Activated naive CD8-positive, alpha-beta T cell treated with anti-CD3 and anti-CD28 coated beads, Interleukin-2, amount 10 ng/mL, durations not matched to agents 7 days and 5 days (primary cell): ENCODE results near the gene SPPL3. TPM values are rescaled to one million over a fixed set of nuclear protein-coding genes. Genes with fewer than 3 reads are reported as not detected.

Source experiments
- ATAC-seq: fragments of 150-1000 bp; cut with Tn5 transposase; one replicate; pipeline ENCODE4 v1.10.0; 2021; ENCODE audit warnings: low read depth, moderate library complexity
- POLR2A ChIA-PET: fragments of 350-600 bp; sonication (Branson Sonifier 250); formaldehyde crosslinking; loops from one replicate; lab custom pipeline; 2021; ENCODE audit warnings: antibody characterized with exemption; lab: Charles Lee
- DNase-seq: peaks from one replicate; pipeline ENCODE4 v3.0.0; 2021
- H3K27ac Mint-ChIP-seq: one replicate; pipeline ENCODE4 v1.8.0; 2022; ENCODE audit warnings: mild to moderate bottlenecking, mixed read lengths
- H3K27me3 Mint-ChIP-seq: one replicate; pipeline ENCODE4 v1.8.0; 2022; ENCODE audit warnings: mild to moderate bottlenecking, moderate library complexity, mixed read lengths
- H3K36me3 Mint-ChIP-seq: one replicate; pipeline ENCODE4 v1.8.0; 2021; ENCODE audit warnings: mild to moderate bottlenecking, mixed read lengths
- H3K4me1 Mint-ChIP-seq: one replicate; pipeline ENCODE4 v1.8.0; 2021; ENCODE audit warnings: mixed read lengths
- H3K4me3 Mint-ChIP-seq: one replicate; pipeline ENCODE4 v1.8.0; 2022; ENCODE audit warnings: mild to moderate bottlenecking, moderate library complexity, mixed read lengths
- H3K9me3 Mint-ChIP-seq: one replicate; pipeline ENCODE4 v1.8.0; 2021; ENCODE audit warnings: mixed read lengths
- total RNA-seq, 2 experiments: library from RNA; stranded (reverse); gene quantifications; one replicate each; pipeline ENCODE4 v1.2.3, GENCODE V29; 2021

Gene SPPL3
- total RNA-seq, 2 experiments from 2014 or later, result 28.0 to 31.1 TPM

DNA sequence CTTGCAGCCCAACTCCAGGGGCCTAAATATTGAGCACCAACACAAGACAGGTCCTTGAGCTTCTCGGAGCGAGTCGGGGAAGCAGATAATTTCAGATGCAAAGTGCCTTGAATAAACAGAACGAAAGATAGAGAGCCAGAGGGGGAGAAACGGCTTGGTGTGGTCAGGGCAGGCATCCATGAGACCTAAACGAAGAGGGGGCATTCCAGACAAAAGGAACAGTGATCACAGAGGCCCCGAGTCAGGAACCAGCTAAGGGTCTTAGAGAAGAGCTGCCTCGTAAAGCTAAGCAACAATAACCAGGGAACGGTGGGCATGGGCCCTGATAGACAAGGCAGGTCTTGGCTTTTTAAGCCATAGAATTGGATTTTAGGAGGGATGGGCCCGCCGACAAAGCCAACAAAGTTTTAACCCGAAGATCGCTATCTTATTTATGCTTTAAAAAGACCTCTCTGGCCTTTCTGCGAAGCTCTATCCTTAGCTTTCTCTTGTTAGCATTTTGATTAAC, 179.0 kb downstream of the SPPL3 start:
- Mint-ChIP-seq H3K9me3 (no peaks in the 10 kb centered on the region), H3K27me3 (no peaks in the 10 kb centered on the region), H3K4me1 (peaks cover 18% of the 10 kb centered on the region), H3K36me3 (peaks cover 24% of the 10 kb centered on the region), H3K27ac (no peak overlapping the region), H3K4me3 (peak overlapping the region; percentile 96)
- POLR2A ChIA-PET, result interaction anchor here (1.0 kb wide), 1 partner anchor 10 kb away, joined by 3 read pairs; no protein-coding TSS in a partner anchor
- ATAC-seq (no peak), DNase-seq (no peak)

GRCh38 chr12:120724720-120725119, 179.4 kb downstream of the SPPL3 start:
- DNase-seq, result no peak
- H3K27me3 Mint-ChIP-seq, result no peaks in the 10 kb centered on the region
- POLR2A ChIA-PET, result no interaction called here
- peaks cover 18% of the 10 kb centered on the region for H3K4me1 Mint-ChIP-seq
- peak overlapping the region; percentile 96 for H3K4me3 Mint-ChIP-seq
- no peak for ATAC-seq
- H3K36me3 Mint-ChIP-seq, result peaks cover 23% of the 10 kb centered on the region
- H3K27ac Mint-ChIP-seq, result peak overlapping the region; percentile 17
- no peaks in the 10 kb centered on the region for H3K9me3 Mint-ChIP-seq

DNA sequence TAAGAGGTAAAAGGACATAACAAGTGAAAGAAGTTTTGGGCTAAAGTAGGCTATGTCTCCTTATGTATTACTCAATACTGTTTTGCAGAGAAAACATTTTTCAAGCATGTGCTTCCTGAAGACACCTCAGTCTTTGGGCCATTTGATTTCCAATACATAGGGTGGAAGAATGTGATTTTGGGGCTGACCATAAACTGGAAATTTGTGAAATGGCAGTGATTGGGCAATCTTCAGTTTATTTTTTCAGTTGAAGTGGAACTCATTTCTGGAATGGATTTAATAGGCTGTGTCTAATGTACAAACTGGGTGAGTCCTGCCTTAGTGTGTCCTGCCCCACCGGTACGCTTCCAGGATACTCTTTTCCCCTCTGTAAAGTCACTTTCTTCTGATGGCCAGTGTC, 181.4 kb downstream of the SPPL3 start:
- H3K4me1 Mint-ChIP-seq, result peaks cover 32% of the 10 kb centered on the region
- ATAC-seq (no peak), DNase-seq (no peak)
- H3K4me3 Mint-ChIP-seq, result no peak overlapping the region
- no peaks in the 10 kb centered on the region for H3K9me3 Mint-ChIP-seq
- POLR2A ChIA-PET, result interaction anchor here (0.9 kb wide), 1 partner anchor 141 kb away, joined by 4 read pairs; no protein-coding TSS in a partner anchor
- H3K27ac Mint-ChIP-seq, result no peak overlapping the region
- H3K27me3 Mint-ChIP-seq, result no peaks in the 10 kb centered on the region
- H3K36me3 Mint-ChIP-seq, result peaks cover 23% of the 10 kb centered on the region

- DNase-seq (no peak), ATAC-seq (no peak)
- Mint-ChIP-seq H3K9me3 (no peaks in the 10 kb centered on the region), H3K36me3 (peaks cover 23% of the 10 kb centered on the region), H3K4me1 (peaks cover 32% of the 10 kb centered on the region), H3K27me3 (no peaks in the 10 kb centered on the region), H3K4me3 (no peak overlapping the region), H3K27ac (no peak overlapping the region)
- POLR2A ChIA-PET, result interaction anchor here (0.9 to 1.2 kb wide), 2 partner anchors 33 to 140 kb away, joined by 3 to 4 read pairs; no protein-coding TSS in a partner anchor
These were observed 182.3 kb downstream of the SPPL3 start for GRCh38 chr12:120721866-120722265.

GRCh38 chr12:120720987-120721801, 183.0 kb downstream of the SPPL3 start:
- DNase-seq, result no peak
- ATAC-seq, result no peak
- no peaks in the 10 kb centered on the region for H3K27me3 Mint-ChIP-seq
- H3K36me3 Mint-ChIP-seq, result peaks cover 28% of the 10 kb centered on the region
- H3K4me1 Mint-ChIP-seq, result peaks cover 29% of the 10 kb centered on the region
- no peak overlapping the region for H3K4me3 Mint-ChIP-seq
- POLR2A ChIA-PET, result interaction anchor here (0.5 to 1.2 kb wide), 2 partner anchors 10 to 32 kb away, joined by 3 read pairs; no protein-coding TSS in a partner anchor
- no peaks in the 10 kb centered on the region for H3K9me3 Mint-ChIP-seq
- no peak overlapping the region for H3K27ac Mint-ChIP-seq

DNA sequence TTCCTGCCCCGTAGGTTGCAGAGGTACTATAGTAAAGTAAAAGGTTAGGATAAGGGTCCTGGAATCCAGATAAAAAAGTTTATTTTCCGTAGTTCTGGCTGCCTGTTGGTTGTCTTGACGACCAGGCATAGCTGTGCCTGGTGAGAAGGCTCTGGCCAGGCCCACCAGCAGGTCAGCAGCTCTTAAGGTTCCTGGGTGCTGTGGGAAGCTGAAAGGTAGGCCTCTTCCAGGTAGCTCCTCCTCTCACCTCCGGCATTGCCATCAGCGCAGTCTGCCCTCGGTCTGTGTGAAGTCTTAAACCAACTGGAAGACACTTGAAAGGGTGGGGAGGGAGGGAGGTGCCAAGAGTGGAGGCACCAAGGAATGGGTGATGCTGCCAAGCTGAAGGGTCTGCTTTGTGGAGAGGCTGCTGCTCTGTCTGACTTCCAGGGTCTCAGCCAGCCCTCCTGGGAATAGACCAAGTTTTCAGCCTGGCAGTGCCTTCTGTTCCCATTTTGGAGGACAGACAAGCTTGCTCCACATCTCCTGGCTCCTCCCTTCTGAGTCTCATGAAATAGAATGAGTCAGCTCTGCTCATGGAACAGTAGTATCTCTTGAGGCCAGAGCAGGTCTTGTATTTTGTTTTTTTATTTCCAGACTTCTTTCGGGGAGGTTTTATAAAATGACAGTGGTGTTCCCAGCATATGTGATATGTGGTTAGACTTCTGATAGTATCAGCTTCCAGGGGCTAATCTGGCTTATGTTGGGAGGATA, 183.7 kb downstream of the SPPL3 start:
- POLR2A ChIA-PET, result interaction anchor here (0.5 to 1.2 kb wide), 2 partner anchors 11 to 32 kb away, joined by 3 read pairs; no protein-coding TSS in a partner anchor
- ATAC-seq (no peak), DNase-seq (no peak)
- Mint-ChIP-seq H3K27me3 (no peaks in the 10 kb centered on the region), H3K36me3 (peaks cover 28% of the 10 kb centered on the region), H3K4me3 (no peak overlapping the region), H3K9me3 (no peaks in the 10 kb centered on the region), H3K27ac (peak overlapping the region; percentile 55), H3K4me1 (peaks cover 26% of the 10 kb centered on the region)

DNA sequence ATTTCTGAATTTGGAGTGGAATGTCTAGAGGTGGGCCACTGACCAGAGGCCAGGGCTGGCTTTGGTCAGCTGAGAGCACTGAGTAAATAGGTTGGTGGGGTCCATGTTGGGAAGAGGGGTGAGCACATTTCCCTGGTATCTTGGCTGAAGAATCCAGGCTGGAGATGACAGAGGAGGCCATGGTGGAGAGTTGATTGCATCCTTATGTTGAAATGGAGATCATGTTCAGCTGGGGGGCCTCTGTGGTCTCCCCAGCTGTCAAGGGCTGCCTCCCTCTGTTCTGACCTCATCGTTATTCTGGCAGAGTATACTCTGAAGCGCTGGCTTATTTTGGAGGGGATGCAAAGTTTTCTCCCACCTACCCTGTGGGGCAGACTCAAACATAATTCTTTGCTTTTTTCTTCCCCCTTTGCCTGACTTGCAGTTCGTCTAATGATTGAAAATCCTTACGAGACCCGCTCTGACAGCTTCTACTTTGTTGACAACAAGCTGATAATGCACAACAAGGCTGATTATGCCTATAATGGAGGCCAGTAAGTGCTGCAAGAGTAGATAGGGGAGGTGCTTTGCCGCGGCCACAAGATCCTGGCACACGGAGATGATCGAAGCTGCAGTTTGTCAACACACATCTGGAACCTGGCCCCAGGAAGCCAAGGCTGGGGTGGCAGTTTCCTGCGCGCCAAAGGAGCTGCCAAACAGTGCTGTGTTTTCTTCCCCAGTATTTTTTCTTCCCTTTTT, 184.5 kb downstream of the SPPL3 start:
- H3K4me3 Mint-ChIP-seq, result no peak overlapping the region
- H3K27ac Mint-ChIP-seq, result peak overlapping the region; percentile 59
- DNase-seq (no peak), ATAC-seq (no peak)
- H3K36me3 Mint-ChIP-seq, result peaks cover 28% of the 10 kb centered on the region
- no peaks in the 10 kb centered on the region for H3K9me3 Mint-ChIP-seq
- POLR2A ChIA-PET, result no interaction called here
- peaks cover 21% of the 10 kb centered on the region for H3K4me1 Mint-ChIP-seq
- H3K27me3 Mint-ChIP-seq, result no peaks in the 10 kb centered on the region

- POLR2A ChIA-PET, result no interaction called here
- peak overlapping the region; percentile 59 for H3K27ac Mint-ChIP-seq
- H3K4me3 Mint-ChIP-seq, result no peak overlapping the region
- H3K9me3 Mint-ChIP-seq, result no peaks in the 10 kb centered on the region
- peaks cover 28% of the 10 kb centered on the region for H3K36me3 Mint-ChIP-seq
- ATAC-seq (peak; percentile 28), DNase-seq (no peak)
- H3K27me3 Mint-ChIP-seq, result no peaks in the 10 kb centered on the region
- peaks cover 20% of the 10 kb centered on the region for H3K4me1 Mint-ChIP-seq
These were observed 185.1 kb downstream of the SPPL3 start for GRCh38 chr12:120719072-120719471.

GRCh38 chr12:120718055-120718454, 186.1 kb downstream of the SPPL3 start:
- POLR2A ChIA-PET, result no interaction called here

GRCh38 chr12:120713861-120714482, 190.2 kb downstream of the SPPL3 start:
- no peak for DNase-seq
- POLR2A ChIA-PET, result interaction anchor here (0.5 kb wide), 1 partner anchor 412 kb away, joined by 3 read pairs; the partner anchor contains the start of gene SIRT4
- Mint-ChIP-seq H3K9me3 (no peaks in the 10 kb centered on the region), H3K4me3 (no peak overlapping the region), H3K4me1 (peaks cover 41% of the 10 kb centered on the region), H3K27ac (peak overlapping the region; percentile 57), H3K36me3 (peaks cover 13% of the 10 kb centered on the region), H3K27me3 (no peaks in the 10 kb centered on the region)
- ATAC-seq, result peak; percentile 76

More at GRCh38 chr12:120718055-120718454, 186.1 kb downstream of the SPPL3 start:
- H3K27ac Mint-ChIP-seq, result peak overlapping the region; percentile 59
- H3K27me3 Mint-ChIP-seq, result no peaks in the 10 kb centered on the region
- DNase-seq (no peak), ATAC-seq (no peak)
- no peaks in the 10 kb centered on the region for H3K9me3 Mint-ChIP-seq
- peak overlapping the region; percentile 26 for H3K4me3 Mint-ChIP-seq
- peaks cover 28% of the 10 kb centered on the region for H3K36me3 Mint-ChIP-seq
- H3K4me1 Mint-ChIP-seq, result peaks cover 30% of the 10 kb centered on the region

DNA sequence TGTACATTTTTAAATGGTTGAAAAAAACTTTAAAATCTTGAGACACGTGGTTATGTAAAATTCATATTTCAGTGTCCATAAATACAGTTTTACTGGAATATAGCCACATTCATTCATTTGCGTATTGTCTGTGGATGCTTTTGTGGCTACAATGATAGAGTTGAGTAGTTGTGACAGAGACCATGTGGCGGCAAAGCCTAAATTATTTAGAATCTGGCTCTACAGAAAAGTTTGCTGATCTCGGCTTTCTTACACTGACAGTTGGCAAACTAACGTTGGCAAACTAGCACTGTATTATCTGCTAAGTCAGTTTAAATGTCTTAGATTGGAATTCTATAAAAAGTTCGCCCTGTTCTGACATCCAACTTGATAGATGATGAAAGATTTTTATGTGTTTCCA, 191.5 kb downstream of the SPPL3 start:
- Mint-ChIP-seq H3K27ac (no peak overlapping the region), H3K4me3 (no peak overlapping the region), H3K36me3 (peaks cover 9% of the 10 kb centered on the region), H3K27me3 (no peaks in the 10 kb centered on the region), H3K9me3 (no peaks in the 10 kb centered on the region), H3K4me1 (peaks cover 33% of the 10 kb centered on the region)
- POLR2A ChIA-PET, result no interaction called here
- DNase-seq (no peak), ATAC-seq (no peak)
